Gastroesophageal sphincter (tissue), 4 donors: ENCODE data around the gene PSAPL1. TPM values are rescaled to one million over a fixed set of nuclear protein-coding genes. Genes with fewer than 3 reads are reported as not detected.

Experiments used
- ATAC-seq: fragments of 150-250 bp; one replicate; pipeline ENCODE4 v1.9.1; 2016; ENCODE audit warnings: mild to moderate bottlenecking, moderate library complexity
- H3K27ac ChIP-seq, 4 donors: fragments of 200-600 bp; sonication (generic) in 3 of 4; 1 replicate in 3 of 4; 2 replicates in 1 of 4; pipeline ENCODE4 v1.5.1; 2016 to 2019
- H3K27me3 ChIP-seq: fragments of 200-600 bp; sonication (generic); one replicate; pipeline ENCODE4 v1.5.1; 2019
- H3K36me3 ChIP-seq, 2 donors: fragments of 200-600 bp; sonication (generic); one replicate each; pipeline ENCODE4 v1.5.1; 2019; ENCODE audit warnings: control low read depth in 1 of 2
- H3K4me1 ChIP-seq, 3 donors: fragments of 200-600 bp; sonication (generic); 1 replicate in 2 of 3; 2 replicates in 1 of 3; pipeline ENCODE4 v1.5.1; 2016 to 2019; ENCODE audit warnings: control low read depth in 2 of 3
- H3K4me3 ChIP-seq, 2 donors: fragments of 200-600 bp; sonication (generic); one replicate each; pipeline ENCODE4 v1.5.1; 2019; ENCODE audit warnings: mild to moderate bottlenecking in 1 of 2, moderate library complexity in 1 of 2
- H3K9me3 ChIP-seq, 3 donors: fragments of 200-600 bp; sonication (generic); one replicate each; pipeline ENCODE4 v1.5.1; 2017 to 2019; ENCODE audit warnings: control low read depth in 2 of 3
- CTCF ChIP-seq, 4 experiments: fragments of 200-600 bp in 2 of 4; fragments of 450-650 bp in 2 of 4; sonication (generic) in 1 of 4; IDR thresholded peaks; one replicate each; pipeline ENCODE4 v1.5.1; 2017 to 2019; ENCODE audit warnings: antibody characterized with exemption in 4 of 4, mild to moderate bottlenecking in 2 of 4, moderate library complexity in 2 of 4
- EP300 ChIP-seq: sonication (generic); formaldehyde crosslinking; IDR thresholded peaks from one replicate; pipeline ENCODE4 v1.6.1; 2017; ENCODE audit warnings: antibody characterized with exemption, mild to moderate bottlenecking
- POLR2A ChIP-seq, 2 donors: fragments of 450-650 bp; IDR thresholded peaks; one replicate each; pipeline ENCODE4 v1.6.1; 2017; ENCODE audit warnings: antibody characterized with exemption in 2 of 2, mild to moderate bottlenecking in 2 of 2, moderate library complexity in 1 of 2
- POLR2AphosphoS5 ChIP-seq: sonication (generic); formaldehyde crosslinking; IDR thresholded peaks from one replicate; pipeline ENCODE4 v1.6.1; 2017; ENCODE audit warnings: antibody characterized with exemption
- WGBS, 2 donors: methylation state at CpG; one replicate each; pipeline ENCODE4 v1.1.5; 2018; ENCODE audit warnings: low coverage in 1 of 2; 5-methylcytosine and 5-hydroxymethylcytosine counted together
- total RNA-seq, 4 donors: library from RNA; depleted of rRNA; stranded (reverse); fragments of >200 nt; gene quantifications; one replicate each; pipeline ENCODE4 v1.1.0, GENCODE V29; 2016

The PSAPL1 gene
- total RNA-seq, 4 donors from 2014 or later, result 0.15 TPM; not detected in 3

- no peak for ATAC-seq
Observed at GRCh38 chr4:7470522-7471128, 35.9 kb upstream of the PSAPL1 start.

GRCh38 chr4:7470111-7470510 lies 35.4 kb upstream of the PSAPL1 start:
- H3K36me3 ChIP-seq, result no peaks in the 10 kb centered on the region
- 92 to 97% methylated on average over 3 of the region's 3 CpGs for WGBS, 2 donors
- no peak overlapping the region for H3K27ac ChIP-seq
- H3K9me3 ChIP-seq, result peaks cover 0 to 17% (median 0%) of the 10 kb centered on the region in 3 donors
- H3K4me1 ChIP-seq, result no peaks in the 10 kb centered on the region
- no peaks in the 10 kb centered on the region for H3K27me3 ChIP-seq
- no peak overlapping the region for H3K4me3 ChIP-seq
- TF ChIP-seq POLR2A (IDR thresholded peaks at IDR 0.05) (no peak), CTCF (IDR thresholded peaks at IDR 0.05) (no peak), EP300 (no peak), POLR2AphosphoS5 (no peak)
- no peak for ATAC-seq

More at GRCh38 chr4:7470522-7471128, 35.9 kb upstream of the PSAPL1 start:
- H3K9me3 ChIP-seq, result peaks cover 0 to 12% (median 0%) of the 10 kb centered on the region in 3 donors
- WGBS, 2 donors, result 80% methylated on average over 2 of the region's 8 CpGs; no CpG with 5 or more reads in 1 of the 2 donors
- H3K4me1 ChIP-seq, result no peaks in the 10 kb centered on the region
- no peak overlapping the region for H3K4me3 ChIP-seq
- no peak overlapping the region for H3K27ac ChIP-seq
- no peaks in the 10 kb centered on the region for H3K27me3 ChIP-seq
- TF ChIP-seq POLR2A (IDR thresholded peaks at IDR 0.05), result no peak
- TF ChIP-seq POLR2AphosphoS5, result no peak
- TF ChIP-seq EP300, result no peak
- TF ChIP-seq CTCF (IDR thresholded peaks at IDR 0.05), result no peak
- no peaks in the 10 kb centered on the region for H3K36me3 ChIP-seq

GRCh38 chr4:7469023-7469422 lies 34.3 kb upstream of the PSAPL1 start:
- ATAC-seq, result no peak
- no peak overlapping the region for H3K4me3 ChIP-seq
- no peaks in the 10 kb centered on the region for H3K27me3 ChIP-seq
- no peaks in the 10 kb centered on the region for H3K36me3 ChIP-seq
- no peak for TF ChIP-seq CTCF (IDR thresholded peaks at IDR 0.05)
- 85 to 95% methylated on average over 3 to 4 of the region's 4 CpGs for WGBS, 2 donors
- H3K9me3 ChIP-seq, result peaks cover 0 to 19% (median 0%) of the 10 kb centered on the region in 3 donors
- H3K27ac ChIP-seq, result no peak overlapping the region
- peaks cover 0 to 2% (median 0%) of the 10 kb centered on the region in 3 donors for H3K4me1 ChIP-seq

- WGBS, 2 donors, result no CpG with 5 or more reads among the region's 7 CpGs
- H3K36me3 ChIP-seq, result no peaks in the 10 kb centered on the region
- H3K27ac ChIP-seq, result no peak overlapping the region
- peaks cover 0 to 18% (median 0%) of the 10 kb centered on the region in 3 donors for H3K4me1 ChIP-seq
- no peaks in the 10 kb centered on the region for H3K27me3 ChIP-seq
- no peak overlapping the region for H3K4me3 ChIP-seq
- TF ChIP-seq EP300 (no peak), POLR2AphosphoS5 (no peak), POLR2A (IDR thresholded peaks at IDR 0.05) (no peak), CTCF (IDR thresholded peaks at IDR 0.05) (no peak)
- peaks cover 0 to 19% (median 0%) of the 10 kb centered on the region in 3 donors for H3K9me3 ChIP-seq
- no peak for ATAC-seq
Observed at GRCh38 chr4:7467471-7467870, 32.7 kb upstream of the PSAPL1 start.

- no peak overlapping the region for H3K27ac ChIP-seq
- H3K27me3 ChIP-seq, result no peaks in the 10 kb centered on the region
- peaks cover 0 to 19% (median 0%) of the 10 kb centered on the region in 3 donors for H3K9me3 ChIP-seq
- TF ChIP-seq EP300 (no peak), CTCF (IDR thresholded peaks at IDR 0.05) (no peak), POLR2A (IDR thresholded peaks at IDR 0.05) (no peak), POLR2AphosphoS5 (no peak)
- WGBS, 2 donors, result no CpG with 5 or more reads among the region's 7 CpGs
- no peak overlapping the region for H3K4me3 ChIP-seq
- ATAC-seq, result no peak
- no peaks in the 10 kb centered on the region for H3K36me3 ChIP-seq
- H3K4me1 ChIP-seq, result peaks cover 0 to 23% (median 0%) of the 10 kb centered on the region in 3 donors
Observed at GRCh38 chr4:7466904-7467303, 32.2 kb upstream of the PSAPL1 start.
